ENCODE data around the gene CLIC4.

DNA sequence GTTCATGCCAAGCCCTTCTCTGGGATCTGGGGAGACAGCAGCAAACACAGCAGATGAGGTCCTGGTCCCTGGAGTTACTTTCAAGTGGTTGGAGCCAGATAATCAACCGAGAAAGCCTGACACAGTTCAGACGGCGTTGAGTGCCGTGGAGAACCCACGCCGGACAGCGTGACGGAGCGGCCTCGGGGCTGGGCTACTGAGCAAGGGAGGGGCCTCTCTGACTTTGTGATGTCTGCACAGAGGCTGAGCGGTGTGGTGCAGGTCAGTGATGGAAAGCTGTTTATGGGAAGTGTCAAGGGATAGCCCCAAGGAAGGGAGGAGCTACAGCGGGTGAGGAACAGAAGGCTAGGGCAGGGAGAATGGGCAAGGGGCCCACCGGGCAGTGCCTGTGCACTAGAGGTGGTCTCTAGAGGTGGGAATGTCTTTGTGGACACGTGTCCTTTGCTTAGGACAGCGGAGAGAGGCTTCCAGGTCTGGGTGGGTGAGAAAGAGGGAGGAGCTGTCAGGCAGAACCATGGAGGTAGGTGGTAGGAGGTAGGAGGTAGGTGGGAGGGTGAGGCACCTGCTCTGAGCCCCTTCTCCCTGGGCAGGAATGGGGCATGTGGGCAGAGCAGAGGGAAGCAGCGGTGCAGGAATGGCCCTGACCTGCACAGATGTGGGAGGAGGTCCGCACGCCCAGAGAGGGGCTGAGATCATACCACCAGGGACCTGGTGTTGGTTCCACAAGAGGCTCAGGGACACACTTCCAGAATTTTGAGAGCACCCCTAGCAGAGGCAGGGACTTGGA lies 122.0 kb downstream of the CLIC4 start:
- TF ChIP-seq, protein P1, sequence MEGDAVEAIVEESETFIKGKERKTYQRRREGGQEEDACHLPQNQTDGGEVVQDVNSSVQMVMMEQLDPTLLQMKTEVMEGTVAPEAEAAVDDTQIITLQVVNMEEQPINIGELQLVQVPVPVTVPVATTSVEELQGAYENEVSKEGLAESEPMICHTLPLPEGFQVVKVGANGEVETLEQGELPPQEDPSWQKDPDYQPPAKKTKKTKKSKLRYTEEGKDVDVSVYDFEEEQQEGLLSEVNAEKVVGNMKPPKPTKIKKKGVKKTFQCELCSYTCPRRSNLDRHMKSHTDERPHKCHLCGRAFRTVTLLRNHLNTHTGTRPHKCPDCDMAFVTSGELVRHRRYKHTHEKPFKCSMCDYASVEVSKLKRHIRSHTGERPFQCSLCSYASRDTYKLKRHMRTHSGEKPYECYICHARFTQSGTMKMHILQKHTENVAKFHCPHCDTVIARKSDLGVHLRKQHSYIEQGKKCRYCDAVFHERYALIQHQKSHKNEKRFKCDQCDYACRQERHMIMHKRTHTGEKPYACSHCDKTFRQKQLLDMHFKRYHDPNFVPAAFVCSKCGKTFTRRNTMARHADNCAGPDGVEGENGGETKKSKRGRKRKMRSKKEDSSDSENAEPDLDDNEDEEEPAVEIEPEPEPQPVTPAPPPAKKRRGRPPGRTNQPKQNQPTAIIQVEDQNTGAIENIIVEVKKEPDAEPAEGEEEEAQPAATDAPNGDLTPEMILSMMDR (IDR thresholded peaks at IDR 0.05 in 8 of 11, conservative IDR thresholded peaks at IDR 0.05 in 3 of 11) = no peak
- no peak for TF ChIP-seq POLR2A (IDR thresholded peaks at IDR 0.05)

All from spleen (tissue), 7 donors.